Femur (tissue), 1 donor: ENCODE data around the gene SCUBE1.

Experiments
- DNase-seq: peaks from one replicate; pipeline ENCODE4 v3.0.0-alpha.2; 2017

The SCUBE1 gene

DNA sequence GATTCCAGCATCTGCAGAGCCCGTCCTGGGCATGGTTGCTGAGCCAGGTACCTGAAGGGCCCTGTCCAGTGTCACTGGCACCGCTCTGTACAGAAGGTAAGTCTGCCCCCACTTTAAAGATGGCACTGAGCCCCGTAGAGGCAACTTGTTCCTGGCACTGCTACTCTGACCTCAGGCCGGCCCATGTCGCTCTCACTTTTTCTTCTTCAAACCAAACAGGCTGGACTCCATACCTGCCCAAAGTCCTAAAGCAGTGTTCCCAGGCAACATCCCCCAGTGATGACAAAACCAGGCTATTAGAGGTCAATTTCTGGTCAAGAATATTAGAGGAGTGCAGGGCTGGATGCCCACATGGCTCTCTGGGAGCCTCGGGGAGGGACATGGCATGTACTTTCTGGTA lies 109.6 kb downstream of the SCUBE1 start:
- DNase-seq: no peak

DNA sequence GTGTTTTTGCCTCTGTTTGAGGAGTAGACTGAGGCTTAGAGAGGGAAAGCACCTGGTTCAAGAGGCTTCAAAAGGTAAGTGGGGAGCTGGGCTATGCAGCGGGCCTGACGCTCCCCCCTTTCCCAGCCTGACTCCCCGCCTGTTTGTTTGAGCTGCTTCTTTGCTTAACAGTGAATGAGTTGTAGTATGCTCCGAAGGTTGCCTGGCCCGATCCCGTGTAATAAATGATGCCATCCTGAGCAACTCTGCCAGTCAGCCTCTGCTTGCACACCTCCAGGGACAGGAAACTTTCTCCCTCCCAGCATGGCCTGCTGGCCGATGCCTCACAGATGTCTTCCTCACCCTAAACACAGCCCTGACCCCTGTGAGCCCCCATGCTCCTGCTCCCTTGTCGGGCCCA lies 110.7 kb downstream of the SCUBE1 start:
- no peak for DNase-seq

DNA sequence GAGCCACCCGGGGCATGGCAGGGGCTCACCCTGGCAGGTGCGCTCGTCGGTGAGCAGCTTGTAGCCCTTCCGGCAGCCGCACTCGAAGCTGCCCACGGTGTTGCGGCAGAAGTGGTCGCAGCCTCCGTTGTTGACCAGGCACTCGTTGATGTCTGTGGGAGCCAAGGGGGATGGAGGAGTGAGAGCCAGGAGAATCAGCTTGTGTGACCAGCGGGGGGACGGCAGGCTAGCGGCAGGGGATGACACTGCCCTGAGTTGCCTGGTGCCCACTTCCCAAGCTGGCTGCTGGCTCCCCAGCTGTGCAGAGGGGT lies 111.5 kb downstream of the SCUBE1 start:
- DNase-seq: no peak

DNA sequence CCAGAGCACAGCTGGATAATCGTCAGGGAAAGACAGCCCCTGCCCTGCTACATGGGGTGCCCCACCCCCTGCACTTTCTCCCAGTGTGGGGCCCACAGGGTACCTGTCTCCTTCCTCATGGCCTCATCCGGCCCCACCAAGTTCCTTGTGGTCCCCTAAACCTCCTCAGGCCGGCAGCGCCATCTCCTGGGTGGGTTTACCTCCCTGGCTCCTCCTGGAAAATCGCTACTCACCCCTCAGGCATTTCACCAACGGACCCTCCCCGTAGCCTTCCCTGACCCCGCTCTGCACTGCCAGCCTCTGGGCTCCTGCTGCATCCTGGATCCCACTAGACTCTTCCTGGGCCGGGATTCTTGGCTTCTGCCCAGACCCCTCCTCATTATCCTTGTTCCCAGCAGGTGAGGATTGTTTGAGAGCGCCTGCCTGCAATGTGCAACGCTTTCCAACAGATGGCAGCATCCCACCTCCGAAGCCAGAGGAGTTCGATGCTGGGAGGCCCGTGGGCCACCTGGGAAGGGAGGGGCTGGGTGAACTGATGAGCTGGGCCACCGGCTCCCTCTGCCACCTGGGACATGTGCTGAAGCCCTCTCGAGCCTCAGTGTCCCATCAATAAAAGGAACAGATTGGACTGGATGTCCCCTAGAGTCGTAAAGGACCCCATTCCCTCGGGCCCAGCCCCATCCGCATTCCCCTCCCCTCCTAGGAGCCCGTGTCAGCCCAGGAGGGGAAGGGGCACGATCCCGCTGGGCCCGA lies 112.0 kb downstream of the SCUBE1 start:
- peak; percentile 64 for DNase-seq

DNA sequence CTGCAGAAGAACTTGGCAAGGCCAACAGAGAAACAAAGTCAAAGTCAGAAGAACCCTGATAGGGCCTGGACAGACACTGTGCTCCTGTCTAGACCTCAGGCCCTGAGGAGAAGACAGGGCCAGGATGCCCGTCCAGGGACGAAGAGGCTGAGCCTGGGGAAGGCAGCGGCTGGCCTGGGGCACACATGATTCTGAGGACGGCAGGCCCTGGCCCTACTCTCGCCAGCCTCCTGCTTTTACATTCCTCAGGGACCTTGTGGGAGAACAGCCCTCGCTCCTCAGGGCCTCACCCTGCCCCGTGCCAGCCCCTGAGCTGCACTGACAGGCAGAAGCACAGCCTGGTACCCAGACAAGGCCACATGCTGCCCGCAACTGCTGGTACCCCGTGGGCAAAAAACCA lies 112.6 kb downstream of the SCUBE1 start:
- no peak for DNase-seq

DNA sequence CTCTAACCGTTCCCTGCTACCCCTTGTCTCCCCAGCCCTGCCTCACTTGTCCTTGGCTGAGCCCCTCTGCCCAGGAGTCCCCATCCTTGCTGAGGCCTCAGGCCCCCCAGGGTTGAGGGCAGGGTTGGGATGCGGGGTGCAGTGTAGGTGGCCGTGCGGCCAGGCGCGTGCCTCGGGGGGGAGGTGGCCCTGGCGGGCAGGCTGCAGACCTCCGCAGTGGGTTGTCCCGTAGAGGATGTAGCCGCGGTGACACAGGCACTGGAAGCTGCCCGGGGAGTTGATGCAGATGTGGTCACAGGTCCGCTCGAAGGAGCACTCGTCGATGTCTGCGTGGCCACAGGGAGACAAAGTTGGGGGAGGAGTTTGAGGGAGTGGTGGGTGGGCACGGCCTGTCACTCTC lies 114.3 kb downstream of the SCUBE1 start:
- DNase-seq: no peak

DNA sequence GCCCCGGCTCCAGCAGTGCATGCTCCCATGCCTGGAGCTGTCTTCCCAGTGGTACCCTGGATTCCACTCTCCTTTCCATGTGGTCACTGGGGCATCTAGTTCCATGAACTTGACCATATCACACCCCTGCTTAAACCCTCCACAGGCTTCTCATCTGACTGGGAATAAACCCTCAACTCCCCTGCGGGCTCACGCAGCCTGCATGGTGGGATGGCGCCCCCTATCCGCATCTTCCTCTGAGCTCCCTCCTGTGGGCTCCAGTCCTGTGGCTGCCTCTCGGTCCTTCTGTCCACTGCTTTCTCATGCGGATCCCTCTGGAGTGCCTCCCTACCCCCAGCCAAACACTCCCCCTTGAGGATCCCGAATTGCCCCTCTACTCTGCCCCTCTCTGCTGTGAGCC lies 114.8 kb downstream of the SCUBE1 start:
- DNase-seq: no peak

DNA sequence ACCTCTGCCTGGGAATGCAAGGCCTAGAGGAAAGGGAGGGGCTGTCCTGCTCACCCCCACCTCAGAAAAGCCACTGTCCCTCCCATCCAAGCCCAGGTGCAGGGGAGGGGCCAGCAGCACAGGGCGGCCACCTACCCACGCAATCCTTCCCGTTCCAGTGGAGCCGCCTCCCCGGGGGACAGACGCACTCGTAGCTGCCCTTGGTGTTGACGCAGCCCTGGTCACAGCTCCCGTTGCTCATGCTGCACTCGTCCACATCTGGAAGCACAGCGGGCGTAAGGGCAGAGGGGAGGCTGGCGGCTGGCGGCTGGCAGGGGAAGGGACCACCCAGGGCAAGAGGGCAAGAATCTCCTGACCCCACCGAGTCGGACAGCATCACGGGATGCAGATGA lies 115.9 kb downstream of the SCUBE1 start:
- DNase-seq: peak; percentile 41

DNA sequence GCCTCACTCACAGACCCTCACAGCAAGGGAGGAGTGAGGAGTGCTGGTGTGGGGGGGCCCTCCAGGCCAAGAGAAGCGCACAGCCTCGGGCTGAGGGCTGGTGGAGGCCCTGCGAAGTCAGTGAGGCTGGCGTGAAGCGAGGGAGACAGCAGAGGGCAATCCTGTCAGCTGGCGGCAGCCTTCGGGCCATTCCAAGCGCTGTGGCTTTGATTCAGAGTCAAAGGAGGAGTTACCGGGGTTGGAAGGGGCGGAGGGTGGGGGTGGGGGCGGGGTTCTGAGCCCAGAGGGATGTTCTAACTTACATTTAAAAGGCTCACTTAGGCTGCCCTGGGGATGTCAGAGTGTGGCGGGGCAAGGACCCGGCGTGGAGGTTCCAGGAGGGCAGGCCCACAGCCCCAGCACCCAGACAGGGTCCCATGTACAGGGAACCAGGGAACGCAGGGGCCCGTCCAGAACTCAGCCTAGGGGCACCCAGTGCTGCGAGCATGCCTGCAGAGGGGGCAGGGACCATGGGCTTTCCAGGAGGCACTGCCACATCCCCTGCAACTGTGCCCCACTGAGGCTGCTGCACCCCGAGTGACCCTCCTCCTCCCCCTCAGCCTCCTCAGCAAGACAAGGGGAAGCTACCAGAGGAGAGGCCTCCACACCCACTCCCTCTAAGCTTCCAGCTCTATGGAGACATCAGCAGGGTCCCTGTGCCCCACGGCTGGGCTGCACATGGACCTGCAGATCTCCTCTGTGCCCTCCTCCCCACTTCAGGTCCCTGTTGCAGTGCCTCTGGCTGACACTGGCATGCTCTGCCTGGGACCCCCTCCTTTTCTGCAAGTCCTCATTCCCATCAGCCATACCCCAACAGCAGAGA lies 116.6 kb downstream of the SCUBE1 start:
- peak; percentile 67 for DNase-seq

DNA sequence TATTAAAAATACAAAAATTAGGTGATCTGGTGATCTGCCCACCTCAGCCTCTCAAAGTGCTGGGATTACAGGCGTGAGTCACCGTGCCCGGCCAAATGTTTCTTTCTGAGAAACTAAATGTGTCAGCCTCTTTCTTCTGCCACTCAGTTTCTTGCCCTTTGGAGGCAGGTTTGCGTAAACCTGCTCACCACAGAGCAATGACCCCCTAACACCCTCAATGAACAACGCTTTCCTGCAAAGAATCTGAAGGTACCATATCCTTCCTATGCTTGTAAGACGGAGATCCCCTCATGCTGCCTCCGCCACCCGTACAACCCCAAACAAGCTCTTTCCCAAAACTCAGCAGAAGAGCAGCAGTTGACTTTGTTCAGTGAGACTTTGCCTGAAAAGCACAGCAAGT lies 117.6 kb downstream of the SCUBE1 start:
- no peak for DNase-seq

DNA sequence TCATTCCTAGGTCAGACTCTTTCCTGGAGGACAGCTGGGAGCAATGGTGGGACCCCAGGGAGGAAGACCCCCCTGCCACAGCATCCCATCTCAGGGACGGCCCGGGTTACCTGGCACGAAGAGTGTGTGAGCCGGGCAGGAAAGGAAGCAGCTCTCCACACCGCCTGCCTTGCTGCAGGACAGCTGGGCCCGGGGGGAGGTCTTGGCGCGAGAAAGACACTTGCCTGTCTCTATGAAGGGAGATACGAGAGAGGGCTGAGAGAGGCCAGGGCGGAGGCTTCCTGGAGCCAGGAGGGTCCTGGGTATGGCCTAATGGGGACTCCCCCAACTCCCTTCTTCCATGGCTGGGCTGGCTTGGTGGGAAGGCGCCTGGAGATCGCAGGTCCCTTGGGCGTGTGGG lies 120.2 kb downstream of the SCUBE1 start:
- no peak for DNase-seq

DNA sequence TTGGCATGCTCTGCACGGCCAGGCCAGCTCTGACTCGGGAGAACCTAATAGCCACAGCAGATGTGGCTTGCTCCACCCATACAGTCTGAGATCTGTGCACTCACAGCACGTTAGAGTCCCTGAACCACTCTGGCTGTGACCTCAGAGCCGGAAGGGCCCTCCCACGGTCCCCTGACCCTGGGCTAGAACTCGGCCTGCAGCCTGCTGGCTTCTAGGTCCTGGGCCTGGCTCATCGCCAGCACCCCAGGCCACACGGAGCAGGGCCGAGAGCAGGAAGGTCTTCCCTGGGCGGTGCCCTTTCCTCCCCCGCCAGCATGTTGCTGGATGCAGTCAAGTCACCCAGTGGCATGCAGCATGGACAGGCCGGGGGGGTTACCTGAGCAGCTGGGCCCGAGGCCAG lies 120.9 kb downstream of the SCUBE1 start:
- no peak for DNase-seq

DNA sequence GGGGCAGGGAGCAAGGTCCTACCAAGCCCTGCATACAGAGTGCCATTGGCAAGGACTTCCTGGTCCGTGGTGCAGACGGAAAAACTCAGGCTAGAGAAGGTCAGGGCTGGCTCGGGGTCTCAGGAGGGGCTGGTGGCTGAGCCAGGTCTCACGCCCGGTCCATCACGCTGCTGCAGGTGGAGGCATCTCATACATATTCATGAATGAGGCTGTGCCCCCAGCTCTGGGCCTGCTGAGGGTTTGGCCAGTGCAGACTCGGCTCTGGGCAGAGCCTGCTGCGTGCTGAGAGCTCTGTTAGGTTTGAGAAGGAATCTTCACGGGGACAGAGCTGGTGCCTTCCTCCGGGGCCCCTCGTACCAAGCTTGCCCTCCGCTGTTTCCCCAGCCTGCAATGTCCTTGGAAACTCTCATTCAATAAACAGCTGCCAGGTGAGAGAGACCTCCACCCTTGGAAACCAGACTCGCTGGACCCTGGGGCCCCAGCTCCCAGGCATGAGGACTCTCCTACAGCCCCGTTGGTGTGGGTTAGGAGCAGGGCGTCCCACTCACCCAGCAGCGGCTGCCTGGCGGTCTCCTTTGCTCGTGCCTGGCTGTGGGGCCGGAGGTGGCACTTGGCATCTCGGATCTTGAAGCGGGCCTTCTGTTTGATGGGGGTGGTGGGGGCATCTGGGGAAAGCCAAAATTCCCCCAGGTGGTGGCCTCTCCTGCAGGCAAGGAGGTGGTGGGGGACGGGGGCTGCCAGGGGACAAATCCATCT lies 122.4 kb downstream of the SCUBE1 start:
- DNase-seq: no peak

DNA sequence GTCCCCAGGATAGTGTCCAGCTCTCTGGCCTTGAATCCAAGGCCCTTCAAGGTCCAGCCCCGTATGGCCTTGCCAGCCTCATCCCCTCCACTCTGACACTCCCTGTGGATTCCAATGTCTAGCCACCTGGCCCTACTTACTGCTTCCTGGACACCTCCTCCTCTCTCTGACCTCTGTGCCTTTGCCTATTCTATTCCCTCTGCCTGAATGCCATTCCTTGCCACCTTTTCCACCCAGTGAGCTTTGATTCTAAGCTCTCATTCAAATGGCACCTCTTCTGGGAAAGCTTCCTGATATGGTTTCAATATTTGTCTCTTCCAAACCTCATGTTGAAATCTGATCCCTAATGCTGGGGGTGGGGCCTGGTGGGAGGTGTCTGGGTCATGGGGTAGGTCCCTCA lies 124.4 kb downstream of the SCUBE1 start:
- DNase-seq: no peak

DNA sequence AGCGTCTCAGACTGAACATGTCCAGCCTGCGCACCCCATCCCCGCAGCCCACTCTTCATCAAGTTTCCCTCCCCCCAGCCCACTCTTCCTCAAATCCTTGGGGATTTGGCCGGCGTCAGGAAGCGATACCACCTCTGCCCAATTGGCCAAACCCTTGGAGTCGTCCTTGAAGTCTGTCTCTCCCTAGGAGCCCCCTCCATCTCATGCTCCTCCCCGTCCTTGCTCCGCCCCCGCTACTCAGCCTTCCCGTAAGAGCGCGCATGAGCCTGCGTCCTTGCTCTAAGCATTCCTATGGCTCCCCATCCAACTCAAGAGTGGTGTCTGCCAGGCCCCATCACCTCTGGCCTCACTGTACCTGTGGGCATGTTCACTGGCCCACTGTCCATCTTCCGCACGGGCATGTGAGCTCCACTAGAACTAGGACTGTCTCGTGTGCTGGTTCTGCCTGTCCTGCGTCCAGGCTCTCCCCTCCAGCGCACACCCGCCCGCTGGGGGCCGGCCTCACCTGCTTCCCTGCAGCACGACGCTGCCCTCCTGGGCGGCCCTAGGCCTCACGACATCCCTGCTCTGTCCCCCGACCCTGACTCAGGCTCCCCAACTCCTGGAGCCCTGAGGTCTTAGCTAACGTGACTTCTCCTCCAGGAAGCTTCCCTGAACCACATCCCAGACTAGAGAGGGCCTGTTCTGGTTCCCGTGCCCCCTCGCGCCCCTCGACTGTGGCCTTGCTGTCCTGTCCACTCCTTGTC lies 125.7 kb downstream of the SCUBE1 start:
- DNase-seq: no peak

DNA sequence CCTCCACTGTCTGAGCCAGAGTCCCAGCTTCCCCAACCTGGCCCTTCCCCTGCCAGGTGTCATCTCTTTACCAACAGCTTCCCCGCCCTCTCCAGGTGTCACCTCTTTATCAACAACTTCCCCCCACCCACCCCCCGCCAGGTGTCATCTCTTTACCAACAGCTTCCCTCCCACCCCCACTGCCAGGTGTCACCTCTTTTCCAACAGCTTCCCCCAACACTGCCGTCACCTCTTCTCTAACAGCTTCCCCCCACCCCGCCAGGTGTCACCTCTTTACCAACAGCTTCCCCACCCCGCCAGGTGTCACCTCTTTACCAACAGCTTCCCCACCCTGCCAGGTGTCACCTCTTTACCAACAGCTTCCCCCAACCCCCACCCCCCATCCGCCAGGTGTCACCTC lies 126.4 kb downstream of the SCUBE1 start:
- DNase-seq: no peak

DNA sequence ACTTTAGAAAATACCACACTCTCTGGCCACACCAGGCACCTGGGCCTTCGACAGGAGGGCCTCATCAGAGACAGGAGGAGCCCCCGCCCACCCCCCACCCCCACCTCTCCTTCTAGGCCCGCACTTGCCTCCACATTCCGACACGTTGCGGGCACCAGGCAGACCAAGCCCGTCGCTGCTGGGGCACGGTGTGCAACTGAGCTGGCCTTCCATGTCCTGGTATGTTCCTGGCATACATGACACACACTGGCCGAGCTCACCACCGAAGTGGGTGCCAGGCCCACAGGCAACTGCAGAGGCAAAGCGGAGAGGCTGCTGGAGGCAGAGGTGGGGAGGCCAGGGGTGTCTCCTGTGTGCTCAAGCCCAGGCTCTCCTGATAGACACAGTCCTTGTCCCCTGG lies 129.2 kb downstream of the SCUBE1 start:
- DNase-seq: no peak

DNA sequence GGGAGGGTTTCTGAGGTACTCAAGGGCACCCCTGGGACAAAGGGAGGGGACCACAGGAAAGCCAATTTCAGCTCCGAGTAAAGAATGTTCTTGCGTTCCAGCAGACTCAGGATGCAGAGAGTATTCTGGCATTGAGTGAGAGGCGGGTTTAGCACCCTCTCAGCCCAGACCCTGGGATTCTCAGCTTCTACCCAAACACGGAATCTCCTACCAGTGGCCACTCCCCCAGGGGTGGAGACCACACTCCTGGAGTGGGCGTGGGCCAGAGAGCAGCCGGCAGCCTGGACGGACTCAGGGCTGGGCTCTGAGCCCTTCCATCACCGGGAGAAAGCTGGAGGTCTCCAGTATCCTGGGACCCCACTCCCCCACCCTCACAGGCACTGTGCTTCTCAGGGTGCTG lies 130.1 kb downstream of the SCUBE1 start:
- DNase-seq: peak; percentile 69

DNA sequence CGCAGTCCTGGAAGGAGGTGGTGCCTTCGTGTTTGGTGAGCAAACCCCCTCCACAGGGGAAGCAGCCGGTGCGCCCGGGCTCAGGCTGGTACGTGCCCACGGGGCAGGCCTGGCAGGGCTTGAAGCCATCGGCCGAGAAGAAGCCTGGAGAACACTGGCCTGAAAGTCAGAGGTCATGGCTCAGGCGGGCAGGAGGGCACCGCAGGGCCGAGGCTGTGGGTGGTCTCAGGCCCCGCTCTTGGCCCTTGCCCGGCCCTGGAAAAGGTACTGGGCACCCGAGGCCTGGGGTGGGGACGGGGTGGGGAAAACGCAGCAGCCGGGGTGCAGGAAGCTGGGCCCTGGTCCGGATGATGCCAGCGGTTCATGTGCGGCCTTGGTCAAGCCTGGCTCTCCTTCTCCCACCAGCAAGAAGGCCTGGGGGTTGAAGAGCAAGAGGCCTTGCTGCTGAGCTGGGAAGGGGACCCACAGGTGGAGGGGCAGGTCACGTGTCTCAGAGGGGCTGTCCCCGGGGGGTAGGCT lies 130.7 kb downstream of the SCUBE1 start:
- DNase-seq: no peak

DNA sequence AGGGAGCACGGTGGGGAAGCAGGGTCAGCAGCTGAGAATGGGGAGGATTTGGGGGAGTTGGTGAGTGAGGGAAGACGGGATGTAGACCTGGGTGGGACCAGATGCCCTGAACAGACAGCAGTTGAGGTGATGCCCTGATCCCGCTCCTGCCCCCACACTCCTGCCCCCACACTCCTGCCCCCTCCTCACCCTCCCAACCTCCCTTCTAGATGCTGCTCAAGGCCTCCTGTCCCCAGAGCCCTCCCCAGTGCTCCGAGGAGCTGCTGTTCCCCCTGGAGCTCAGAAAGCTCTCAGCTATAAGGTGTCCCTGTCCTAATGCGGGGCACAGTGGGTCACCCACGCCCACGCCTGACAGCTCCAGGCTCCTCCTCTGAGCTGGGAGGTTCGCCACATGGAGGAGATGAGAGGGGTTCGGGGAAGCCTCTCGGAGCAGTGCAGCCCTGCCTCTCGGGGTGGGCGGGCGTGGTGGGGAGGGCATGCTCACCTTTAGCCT lies 131.2 kb downstream of the SCUBE1 start:
- no peak for DNase-seq

DNA sequence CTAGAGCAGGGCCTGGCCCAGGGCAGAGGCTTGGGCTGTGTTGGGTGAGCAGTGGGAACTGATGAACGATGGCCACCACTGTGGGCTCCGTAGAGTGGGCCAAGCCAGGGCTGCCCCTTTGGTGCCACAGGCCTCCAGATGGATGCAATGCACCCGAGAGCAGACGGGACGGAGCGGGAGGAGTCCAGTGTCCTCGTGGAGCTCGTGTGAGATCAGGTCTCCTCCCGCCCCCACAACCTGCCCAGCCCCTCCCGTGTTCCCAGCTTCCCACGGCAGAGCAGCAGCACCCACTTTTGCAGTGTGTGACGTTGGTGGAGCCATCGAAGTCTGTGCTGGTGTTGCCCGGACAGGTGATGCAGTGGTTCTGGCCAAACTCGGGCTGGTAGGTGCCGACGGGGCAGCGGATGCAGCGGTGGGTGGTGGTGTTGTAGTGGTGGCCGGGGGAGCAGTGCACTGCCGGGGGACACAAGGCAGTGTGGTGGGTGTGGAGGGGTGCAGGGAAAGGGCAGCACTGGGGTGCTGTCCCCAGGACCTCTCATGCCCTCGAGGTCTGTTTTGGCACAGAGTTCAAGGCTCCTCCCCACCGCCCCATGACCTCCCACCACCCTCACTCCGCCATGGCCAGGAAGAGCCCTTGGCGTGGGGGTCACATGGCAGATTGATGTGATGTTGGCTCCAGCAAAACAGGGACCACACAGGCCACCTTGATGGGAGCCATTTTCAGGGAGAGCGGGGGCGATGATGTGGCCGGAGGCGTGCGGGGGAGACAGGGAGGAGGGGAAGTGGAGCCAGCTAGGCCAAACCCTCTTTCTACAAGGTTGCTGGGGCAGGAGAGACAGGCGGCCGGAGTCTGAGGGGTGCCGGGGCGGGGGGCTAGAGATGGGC lies 132.3 kb downstream of the SCUBE1 start:
- DNase-seq: no peak

DNA sequence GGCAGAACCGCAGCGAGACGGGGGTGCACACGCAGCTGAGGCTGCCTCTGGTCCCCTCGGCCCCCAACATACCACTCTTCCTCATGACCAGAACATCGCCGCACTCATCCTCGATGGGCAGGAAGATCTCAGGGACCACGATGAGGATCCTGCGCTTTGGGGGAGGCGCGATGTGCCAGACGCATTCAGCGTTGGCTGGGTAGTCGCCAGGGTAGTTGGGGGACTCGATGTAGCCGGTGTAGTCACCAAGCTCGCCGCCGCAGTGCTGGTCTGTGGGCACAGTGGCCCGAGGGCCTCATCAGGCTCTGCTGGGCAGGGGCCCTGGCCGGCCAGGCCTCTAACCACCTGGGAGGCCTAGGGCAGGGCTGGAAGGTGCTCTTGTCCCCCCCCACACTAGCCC lies 133.2 kb downstream of the SCUBE1 start:
- no peak for DNase-seq
